ENCODE data around the gene IQSEC3. TPM values are rescaled to one million over a fixed set of nuclear protein-coding genes. Genes with fewer than 3 reads are reported as not detected.

The IQSEC3 gene
- total and polyA plus RNA-seq, 2 of the 13 experiments (the other 11 are each of a cell fraction or from before 2014, with no cell fraction given) = not detected

GRCh38 chr12:223841-224240 lies 157.3 kb downstream of the IQSEC3 start:
- ChIA-PET CTCF (ENCODE audit: low intra/inter-chr PET ratio, low total read pairs) (no interaction called here), POLR2A (interaction anchor here (2.0 kb wide), 1 partner anchor 13 kb away, joined by 5 read pairs; no protein-coding TSS in a partner anchor)
- DNase-seq (ENCODE audit: low spot score) (no peak), ATAC-seq (no peak), FAIRE-seq (no peak)
- no TSS peak for BruUV-seq (replicated peaks)
- Histone ChIP-seq H2AFZ (ENCODE audit: low read length) (no peak overlapping the region), H3K9me3 (ENCODE audit: low read length) (no peaks in the 10 kb centered on the region), H3K4me3 (replicated peaks in 1 of 3; ENCODE audit: insufficient read depth in 1 of 3, low read depth in 2 of 3, low read length in 3 of 3) (no peak overlapping the region), H3K4me1 (ENCODE audit: insufficient read depth, low read length) (peaks cover 7% of the 10 kb centered on the region), H3K9ac (ENCODE audit: insufficient read depth, low read depth, low read length) (no peak overlapping the region), H3K27ac (ENCODE audit: extremely low read length, insufficient read depth, low read length) (no peak overlapping the region), H3K36me3 (replicated peaks in 1 of 2; ENCODE audit: control insufficient read depth in 1 of 2, insufficient read depth in 2 of 2, low read length in 2 of 2) (no peaks in the 10 kb centered on the region), H3K79me2 (ENCODE audit: insufficient read depth, low read length) (no peaks in the 10 kb centered on the region), H3K27me3 (ENCODE audit: control insufficient read depth in 1 of 2, insufficient read depth in 2 of 2, low read length in 2 of 2) (peaks cover under 1 to 1% of the 10 kb centered on the region in 2 experiments; a peak in 2 of 5 replicates), H3K4me2 (ENCODE audit: low read depth, low read length) (no peak overlapping the region), H4K20me1 (ENCODE audit: insufficient read depth, low read length) (no peaks in the 10 kb centered on the region)
- in situ Hi-C loops (cut with HindIII; ENCODE audit: extremely low pct_ligation_motif_present, low pct_unique_long_range_greater_than_20kb) (no loop called here), intact Hi-C loops (cut with micrococcal nuclease; ENCODE audit: unreplicated experiment) (no loop called here)
- TF ChIP-seq TOPORS (CRISPR knock-in tag; IDR thresholded peaks at IDR 0.05) = no peak
- 57% methylated on average over 8 of the region's 11 CpGs for WGBS (ENCODE audit: low lambda C conversion rate)

DNA sequence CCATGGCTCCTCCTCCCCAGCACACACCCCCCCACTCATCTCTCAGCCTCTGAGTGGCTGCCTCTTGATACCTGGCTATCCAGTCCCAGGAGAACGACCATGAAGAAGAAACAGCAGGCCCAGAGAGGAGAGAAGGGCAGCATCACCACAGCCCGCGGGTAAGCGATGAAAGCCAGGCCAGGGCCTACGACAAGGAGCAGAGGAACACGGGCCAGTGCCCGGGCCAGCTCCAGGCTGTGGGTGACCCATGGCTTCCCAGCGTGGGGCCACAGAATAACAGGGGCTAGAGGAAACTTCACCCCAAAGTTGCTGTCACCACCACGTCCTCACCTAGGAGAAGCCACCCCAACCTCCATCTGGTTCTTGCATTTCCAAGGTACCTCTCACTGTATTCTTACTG lies 157.8 kb downstream of the IQSEC3 start:
- Histone ChIP-seq H3K9ac (ENCODE audit: insufficient read depth, low read depth, low read length) (no peak overlapping the region), H4K20me1 (ENCODE audit: insufficient read depth, low read length) (no peaks in the 10 kb centered on the region), H3K27ac (ENCODE audit: extremely low read length, insufficient read depth, low read length) (no peak overlapping the region), H3K27me3 (ENCODE audit: control insufficient read depth in 1 of 2, insufficient read depth in 2 of 2, low read length in 2 of 2) (peaks cover 1 to 3% of the 10 kb centered on the region in 2 experiments; a peak in 2 of 5 replicates), H2AFZ (ENCODE audit: low read length) (no peak overlapping the region), H3K4me2 (ENCODE audit: low read depth, low read length) (no peak overlapping the region), H3K4me3 (replicated peaks in 1 of 3; ENCODE audit: insufficient read depth in 1 of 3, low read depth in 2 of 3, low read length in 3 of 3) (no peak overlapping the region), H3K9me3 (ENCODE audit: low read length) (no peaks in the 10 kb centered on the region), H3K4me1 (ENCODE audit: insufficient read depth, low read length) (peaks cover 4% of the 10 kb centered on the region), H3K36me3 (replicated peaks in 1 of 2; ENCODE audit: control insufficient read depth in 1 of 2, insufficient read depth in 2 of 2, low read length in 2 of 2) (no peaks in the 10 kb centered on the region), H3K79me2 (ENCODE audit: insufficient read depth, low read length) (no peaks in the 10 kb centered on the region)
- FAIRE-seq (no peak), DNase-seq (ENCODE audit: low spot score) (no peak), ATAC-seq (no peak)
- 71% methylated on average over 7 of the region's 9 CpGs for WGBS (ENCODE audit: low lambda C conversion rate)
- POLR2A ChIA-PET = interaction anchor here (2.0 kb wide), 1 partner anchor 12 kb away, joined by 5 read pairs; no protein-coding TSS in a partner anchor
- CTCF ChIA-PET (ENCODE audit: low intra/inter-chr PET ratio, low total read pairs) = no interaction called here
- in situ Hi-C loops (cut with HindIII; ENCODE audit: extremely low pct_ligation_motif_present, low pct_unique_long_range_greater_than_20kb) = no loop called here
- TF ChIP-seq ELF1 (CRISPR knock-in tag; IDR thresholded peaks at IDR 0.05) (no peak), ZSCAN5A (CRISPR knock-in tag; IDR thresholded peaks at IDR 0.05; ENCODE audit: borderline replicate concordance) (no peak), ZNF484 (CRISPR knock-in tag; IDR thresholded peaks at IDR 0.05; ENCODE audit: borderline replicate concordance, low read depth) (no peak)
- TF ChIP-seq, protein P1, sequence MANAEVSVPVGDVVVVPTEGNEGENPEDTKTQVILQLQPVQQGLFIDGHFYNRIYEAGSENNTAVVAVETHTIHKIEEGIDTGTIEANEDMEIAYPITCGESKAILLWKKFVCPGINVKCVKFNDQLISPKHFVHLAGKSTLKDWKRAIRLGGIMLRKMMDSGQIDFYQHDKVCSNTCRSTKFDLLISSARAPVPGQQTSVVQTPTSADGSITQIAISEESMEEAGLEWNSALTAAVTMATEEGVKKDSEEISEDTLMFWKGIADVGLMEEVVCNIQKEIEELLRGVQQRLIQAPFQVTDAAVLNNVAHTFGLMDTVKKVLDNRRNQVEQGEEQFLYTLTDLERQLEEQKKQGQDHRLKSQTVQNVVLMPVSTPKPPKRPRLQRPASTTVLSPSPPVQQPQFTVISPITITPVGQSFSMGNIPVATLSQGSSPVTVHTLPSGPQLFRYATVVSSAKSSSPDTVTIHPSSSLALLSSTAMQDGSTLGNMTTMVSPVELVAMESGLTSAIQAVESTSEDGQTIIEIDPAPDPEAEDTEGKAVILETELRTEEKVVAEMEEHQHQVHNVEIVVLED (CRISPR knock-in tag; IDR thresholded peaks at IDR 0.05; ENCODE audit: borderline replicate concordance) = no peak
- intact Hi-C loops (cut with micrococcal nuclease; ENCODE audit: unreplicated experiment) = no loop called here
- BruUV-seq (replicated peaks) = no TSS peak
